K562 (cell line): ENCODE measurements around the gene UBTD1. TPM values are rescaled to one million over a fixed set of nuclear protein-coding genes. Genes with fewer than 3 reads are reported as not detected.
A peak's percentile ranks its signal among the peaks of the same experiment; 100 is the strongest.

ENCODE experiments used
- ATAC-seq: fragments of 200-7000 bp; cut with Tn5 transposase; 3 replicates; pipeline ENCODE4 v1.9.1; 2020; ENCODE audit warnings: moderate library complexity
- BruUV-seq: library from RNA; stranded (reverse); fragments of 400-500 nt; replicated peaks from 2 replicates; lab custom pipeline; 2021; lab: Mats Ljungman, UMichigan
- CTCF ChIA-PET: fragments of 300-600 bp; formaldehyde crosslinking; extraction: SDS; loops from one replicate; lab custom pipeline; 2021; ENCODE audit warnings: low intra/inter-chr PET ratio; lab: Yijun Ruan, JAX
- POLR2A ChIA-PET: fragments of 300-600, 350-650 bp; sonication (Branson Sonifier 250); formaldehyde crosslinking; extraction: SDS; loops from one replicate; lab custom pipeline; 2021; ENCODE audit warnings: antibody characterized with exemption, inconsistent platforms; lab: Yijun Ruan, JAX
- DNase-seq, 4 experiments: peaks; one replicate each; pipeline versions ENCODE4 v3.0.0 to v3.0.0-alpha.2; 2011 to 2018; ENCODE audit warnings: low spot score in 3 of 4, mixed read lengths in 3 of 4; ENCODE audit errors: extremely low read depth in 1 of 4
- FAIRE-seq: peaks from 2 replicates; lab custom pipeline; 2011; peaks lifted over from hg19 to GRCh38; lab: Jason Lieb, UNC
- H2AFZ ChIP-seq: 2 replicates; pipeline ENCODE4 v1.6.0; 2011; ENCODE audit warnings: low read depth, low read length, control low read depth, inconsistent platforms
- H3K27ac ChIP-seq: fragments of 200-600 bp; 3 replicates; pipeline ENCODE4 v1.8.0; 2011; ENCODE audit warnings: low read depth, mild to moderate bottlenecking, control low read depth, inconsistent platforms, low read length, moderate library complexity, mixed read lengths; ENCODE audit errors: extremely low read depth
- H3K27me3 ChIP-seq, 2 experiments: fragments of 300-600 bp in 1 of 2; 2 replicates in 1 of 2; 3 replicates in 1 of 2; pipeline versions ENCODE4 v1.6.0 to v1.8.0; 2011; ENCODE audit warnings: inconsistent platforms in 2 of 2, low read length in 2 of 2, mild to moderate bottlenecking in 1 of 2, mixed read lengths in 1 of 2, moderate library complexity in 1 of 2; ENCODE audit not compliant: control insufficient read depth in 2 of 2, insufficient read depth in 2 of 2
- H3K36me3 ChIP-seq: fragments of 300-600 bp; 3 replicates; pipeline ENCODE4 v1.8.0; 2011; ENCODE audit warnings: mild to moderate bottlenecking, low read length, inconsistent platforms; ENCODE audit not compliant: control insufficient read depth, insufficient read depth
- H3K4me1 ChIP-seq, 2 experiments: fragments of 200-600 bp in 1 of 2; replicated peaks in 1 of 2; 2 replicates in 1 of 2; 3 replicates in 1 of 2; pipeline versions ENCODE4 v1.5.1 to v1.8.0; 2011; ENCODE audit warnings: inconsistent platforms in 2 of 2, low read length in 2 of 2, mild to moderate bottlenecking in 1 of 2, mixed read lengths in 1 of 2, moderate library complexity in 1 of 2; ENCODE audit not compliant: control insufficient read depth in 2 of 2, insufficient read depth in 2 of 2
- H3K4me2 ChIP-seq: 2 replicates; pipeline ENCODE4 v1.6.1; 2011; ENCODE audit warnings: low read length, control low read depth, inconsistent platforms, mixed read lengths; ENCODE audit not compliant: insufficient read depth
- H3K4me3 ChIP-seq: fragments of 200-600 bp; sonication (generic), shearing (Covaris generic); 2 replicates; pipeline ENCODE4 v1.5.1; 2016; ENCODE audit warnings: control low read depth, inconsistent platforms
- H3K79me2 ChIP-seq: fragments of 200-600 bp; 3 replicates; pipeline ENCODE4 v1.8.0; 2011; ENCODE audit warnings: low read length, inconsistent platforms; ENCODE audit not compliant: control insufficient read depth, insufficient read depth
- H3K9ac ChIP-seq, 2 experiments: 2 replicates each; pipeline versions ENCODE4 v1.6.0 to v1.6.1; 2011; ENCODE audit warnings: low read depth in 2 of 2, low read length in 2 of 2, control low read depth in 1 of 2, inconsistent platforms in 1 of 2, mild to moderate bottlenecking in 1 of 2, mixed read lengths in 1 of 2; ENCODE audit not compliant: insufficient read depth in 1 of 2
- H3K9me1 ChIP-seq: one replicate; pipeline ENCODE4 v1.6.0; 2011; ENCODE audit warnings: inconsistent platforms, mild to moderate bottlenecking, low read length, moderate library complexity; ENCODE audit not compliant: control insufficient read depth, insufficient read depth
- H3K9me3 ChIP-seq: replicated peaks from 2 replicates; pipeline ENCODE4 v1.5.1; 2011; ENCODE audit warnings: low read depth, low read length, inconsistent platforms; ENCODE audit not compliant: control insufficient read depth, insufficient read depth
- H4K20me1 ChIP-seq: replicated peaks from 2 replicates; pipeline ENCODE4 v1.6.1; 2011; ENCODE audit warnings: low read length, inconsistent platforms, mixed read lengths; ENCODE audit not compliant: control insufficient read depth, insufficient read depth
- ADNP ChIP-seq: fragments of 200-800 bp; sonication (Bioruptor generic); IDR thresholded peaks from 2 replicates; pipeline ENCODE4 v1.6.1; 2016; ENCODE audit warnings: missing genetic modification characterization, missing compliant biosample characterization
- BCOR ChIP-seq: fragments of 450-650 bp; IDR thresholded peaks from 2 replicates; pipeline ENCODE4 v1.6.1; 2016
- CREBBP ChIP-seq: IDR thresholded peaks from one replicate; pipeline ENCODE4 v1.6.1; 2012; ENCODE audit warnings: low read depth, mild to moderate bottlenecking, control low read depth, inconsistent platforms, low read length
- GTF2F1 ChIP-seq: IDR thresholded peaks from 2 replicates; pipeline ENCODE4 v1.6.1; 2011; ENCODE audit warnings: low read depth, low read length, improper control_type of control experiment
- MAFG ChIP-seq: fragments of 450-650 bp; conservative IDR thresholded peaks from 2 replicates; pipeline ENCODE4 v1.6.1; 2016; ENCODE audit warnings: missing genetic modification characterization, missing compliant biosample characterization
- NCOA6 ChIP-seq: fragments of 450-650 bp; IDR thresholded peaks from 2 replicates; pipeline ENCODE4 v1.6.1; 2017; ENCODE audit warnings: mild to moderate bottlenecking
- RBM25 ChIP-seq: fragments of 200-400 bp; formaldehyde crosslinking; IDR thresholded peaks from 2 replicates; pipeline ENCODE4 v1.6.1; 2018; ENCODE audit warnings: low read length, low read depth, moderate library complexity; ENCODE audit not compliant: severe bottlenecking
- ZBTB34 ChIP-seq: fragments of 250-450 bp; sonication (Bioruptor Pico); IDR thresholded peaks from 2 replicates; pipeline ENCODE4 v1.8.0; 2021; ENCODE audit warnings: mild to moderate bottlenecking, moderate library complexity
- ZNF212 ChIP-seq: fragments of 450-650 bp; formaldehyde crosslinking; IDR thresholded peaks from 2 replicates; pipeline ENCODE4 v1.4.0; 2020; ENCODE audit warnings: mild to moderate bottlenecking
- WGBS: fragments of 100-300 bp; shearing (Covaris generic); methylation state at CpG from one replicate; pipeline ENCODE4 v1.1.6; 2016; ENCODE audit warnings: low coverage, mixed read lengths; ENCODE audit not compliant: insufficient coverage; ENCODE audit errors: missing lambda C conversion rate; 5-methylcytosine and 5-hydroxymethylcytosine counted together
- in situ Hi-C: fragments of 300-500 bp; cut with MboI; formaldehyde crosslinking; loops from 4 replicates; pipeline ENCODE4 v1.15.0; 2018; ENCODE audit warnings: inconsistent platforms, mixed read lengths
- intact Hi-C: fragments of 100-400 bp; cut with micrococcal nuclease; formaldehyde crosslinking; loops from 2 replicates; pipeline ENCODE4 v1.14.2; 2022
- polyA plus RNA-seq, 8 experiments: library from polyadenylated mRNA; depleted of rRNA in 4 of 8; stranded (reverse) in 5 of 8; unstranded in 3 of 8; fragments of >200 nt; fragmentation: Nextera tagmentation in 2 of 8; fragmentation: Illumina TruSeq in 1 of 8; extraction: Ambion mirVana in 2 of 8; extraction: Trizol in 1 of 8; gene quantifications; 2 replicates each; pipeline versions ENCODE4 v1.2.1 to v1.2.3, GENCODE V29; 2011 to 2014; ENCODE audit warnings: inconsistent platforms in 1 of 8, missing spikeins in 1 of 8
- total RNA-seq, 7 experiments: library from RNA; depleted of rRNA in 6 of 7; stranded (reverse); fragments of >200 nt in 6 of 7; fragmentation: Illumina TruSeq in 2 of 7; extraction: Trizol in 2 of 7; gene quantifications; 2 replicates each; pipeline versions ENCODE4 v1.2.1 to v1.2.3, GENCODE V29; 2011 to 2021; ENCODE audit warnings: low replicate concordance in 1 of 7

Gene UBTD1
- total and polyA plus RNA-seq, 9 of the 15 experiments (the other 6 are each of a cell fraction or from before 2014, with no cell fraction given): 0.08 to 1.6 (median 0.81) TPM; not detected in 1

GRCh38 chr10:97618285-97618684 is 119.6 kb downstream of the UBTD1 start:
- in situ Hi-C loops (no loop called here), intact Hi-C loops (no loop called here)
- DNase-seq: no peak
- ATAC-seq: no peak
- Histone ChIP-seq H3K9me3 (no peaks in the 10 kb centered on the region), H3K36me3 (no peaks in the 10 kb centered on the region; the same call in 2 of the 3 replicates), H2AFZ (no peak overlapping the region), H3K4me2 (no peak overlapping the region), H3K27me3 (no peaks in the 10 kb centered on the region), H3K9ac (no peak overlapping the region), H3K27ac (no peak overlapping the region), H3K4me1 (peaks cover 0 to 3% of the 10 kb centered on the region in 2 experiments; a peak in 1 of 5 replicates), H4K20me1 (no peaks in the 10 kb centered on the region), H3K79me2 (no peaks in the 10 kb centered on the region), H3K9me1 (no peaks in the 10 kb centered on the region), H3K4me3 (no peak overlapping the region)
- no TSS peak for BruUV-seq
- ChIA-PET CTCF (no interaction called here), POLR2A (no interaction called here)
- no peak for TF ChIP-seq CREBBP
- no peak for TF ChIP-seq ZNF212 (CRISPR knock-in tag)
- no peak for TF ChIP-seq ADNP (tag)
- no peak for TF ChIP-seq BCOR
- peak; percentile 40 for FAIRE-seq
- WGBS: 94% methylated on average over 2 of the region's 4 CpGs

- Histone ChIP-seq H3K9me1 (no peaks in the 10 kb centered on the region), H3K4me2 (no peak overlapping the region), H3K9me3 (no peaks in the 10 kb centered on the region), H3K36me3 (no peaks in the 10 kb centered on the region; the same call in 2 of the 3 replicates), H3K27me3 (no peaks in the 10 kb centered on the region), H3K9ac (no peak overlapping the region), H3K27ac (no peak overlapping the region), H3K79me2 (no peaks in the 10 kb centered on the region), H2AFZ (no peak overlapping the region), H3K4me3 (no peak overlapping the region), H4K20me1 (no peaks in the 10 kb centered on the region), H3K4me1 (peaks cover 0 to 3% of the 10 kb centered on the region in 2 experiments; a peak in 1 of 5 replicates)
- FAIRE-seq (no peak), ATAC-seq (no peak), DNase-seq (no peak)
- BruUV-seq: no TSS peak
- TF ChIP-seq ZBTB34 (CRISPR knock-in tag): no peak
- TF ChIP-seq NCOA6: no peak
- TF ChIP-seq BCOR: peak; percentile 79
- no peak for TF ChIP-seq MAFG (tag)
- TF ChIP-seq RBM25: peak; percentile 21
- no peak for TF ChIP-seq GTF2F1
- 79% methylated on average over 2 of the region's 4 CpGs for WGBS
- in situ Hi-C loops: no loop called here
- intact Hi-C loops: no loop called here
- ChIA-PET POLR2A (no interaction called here), CTCF (no interaction called here)
Measured at GRCh38 chr10:97618733-97619132, 120.0 kb downstream of the UBTD1 start.
